Natural killer cell (primary cell): ENCODE measurements around the gene PWWP2B. TPM values are rescaled to one million over a fixed set of nuclear protein-coding genes. Genes with fewer than 3 reads are reported as not detected.

Experiments
- ATAC-seq, 3 donors: fragments of 150-1000 bp in 2 of 3; fragments of 200-7000 bp in 1 of 3; cut with Tn5 transposase; 1 replicate in 1 of 3; 2 replicates in 2 of 3; pipeline ENCODE4 v1.10.0; 2021; ENCODE audit warnings: mild to moderate bottlenecking in 2 of 3, moderate library complexity in 2 of 3
- DNase-seq, 2 donors: peaks; one replicate each; pipeline versions ENCODE4 v3.0.0 to v3.0.0-alpha.2; 2013 to 2021; ENCODE audit warnings: mixed read lengths in 1 of 2
- H3K27ac ChIP-seq: one replicate; pipeline ENCODE4 v1.5.1; 2013; ENCODE audit warnings: mild to moderate bottlenecking, low read length
- H3K27me3 ChIP-seq: one replicate; pipeline ENCODE4 v1.6.1; 2013; ENCODE audit warnings: low read length; ENCODE audit not compliant: control insufficient read depth, insufficient read depth
- H3K36me3 ChIP-seq: one replicate; pipeline ENCODE4 v1.6.1; 2013; ENCODE audit warnings: low read length; ENCODE audit not compliant: control insufficient read depth, insufficient read depth
- H3K4me1 ChIP-seq: one replicate; pipeline ENCODE4 v1.6.1; 2013; ENCODE audit warnings: low read length; ENCODE audit not compliant: control insufficient read depth, insufficient read depth
- H3K4me3 ChIP-seq: one replicate; pipeline ENCODE4 v1.5.1; 2013; ENCODE audit warnings: low read length
- H3K9me3 ChIP-seq: one replicate; pipeline ENCODE4 v1.6.1; 2013; ENCODE audit warnings: low read length; ENCODE audit not compliant: control insufficient read depth, insufficient read depth
- H3K27ac Mint-ChIP-seq, 2 donors: one replicate each; pipeline ENCODE4 v1.8.0; 2022; ENCODE audit warnings: mild to moderate bottlenecking in 2 of 2, mixed read lengths in 2 of 2, moderate library complexity in 1 of 2
- H3K27me3 Mint-ChIP-seq, 2 donors: one replicate each; pipeline ENCODE4 v1.8.0; 2022; ENCODE audit warnings: low read depth in 2 of 2, mixed read lengths in 2 of 2
- H3K36me3 Mint-ChIP-seq: one replicate; pipeline ENCODE4 v1.8.0; 2022; ENCODE audit warnings: mixed read lengths
- H3K4me1 Mint-ChIP-seq, 2 donors: one replicate each; pipeline ENCODE4 v1.8.0; 2022; ENCODE audit warnings: mixed read lengths in 2 of 2
- H3K4me3 Mint-ChIP-seq: one replicate; pipeline ENCODE4 v1.8.0; 2022; ENCODE audit warnings: mild to moderate bottlenecking, moderate library complexity, mixed read lengths
- H3K9me3 Mint-ChIP-seq, 2 donors: one replicate each; pipeline ENCODE4 v1.8.0; 2022; ENCODE audit warnings: mixed read lengths in 2 of 2
- WGBS: methylation state at CpG from one replicate; pipeline ENCODE4 v1.1.7; 2013; ENCODE audit warnings: missing lambda C conversion rate; ENCODE audit not compliant: insufficient coverage; 5-methylcytosine and 5-hydroxymethylcytosine counted together
- intact Hi-C: fragments of 100-400 bp; cut with micrococcal nuclease; formaldehyde crosslinking; loops from one replicate; pipeline ENCODE4 v1.14.2; 2022
- total RNA-seq, 4 donors: library from RNA; stranded (reverse); fragments of 120-200 nt in 1 of 4; gene quantifications; one replicate each; pipeline versions ENCODE4 v1.2.3 to v1.2.4, GENCODE V29; 2013 to 2022
- TF ChIP-seq, protein P1 (sequence below): fragments of 200-600 bp; IDR thresholded peaks from one replicate; pipeline ENCODE4 v1.8.0; 2022; ENCODE audit warnings: antibody characterized with exemption

The PWWP2B gene
- total RNA-seq, 3 donors from 2014 or later (not counting 1 experiment from before 2014, with no cell fraction given) = 23.7 to 29.5 (median 24.4) TPM

DNA sequence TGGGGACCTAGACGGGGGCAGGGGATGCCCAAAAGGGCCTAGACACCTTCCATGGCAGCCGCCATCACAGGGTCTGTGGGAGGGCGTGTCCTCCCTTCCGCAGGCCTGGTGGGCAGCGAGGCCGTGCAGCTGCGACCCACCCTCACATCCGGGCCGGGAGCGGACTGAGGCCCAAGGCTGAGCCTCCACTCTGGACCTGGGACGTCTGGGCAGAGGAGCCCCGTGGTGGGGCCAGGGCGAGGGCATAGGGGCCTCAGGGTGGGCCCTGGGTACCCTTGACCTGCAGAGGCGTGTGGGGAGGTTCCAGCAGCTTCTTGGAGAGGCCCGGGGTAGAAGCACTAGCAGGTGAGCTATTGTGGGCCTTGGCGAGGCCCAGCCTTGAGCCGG lies 49.2 kb downstream of the PWWP2B start:
- H3K27me3 Mint-ChIP-seq = no peaks in the 10 kb centered on the region
- peaks cover 69% of the 10 kb centered on the region for H3K4me1 ChIP-seq
- DNase-seq (no peak), ATAC-seq (no peak)
- peaks cover 17 to 60% of the 10 kb centered on the region in 2 donors for H3K4me1 Mint-ChIP-seq
- 89% methylated on average over 17 of the region's 17 CpGs for WGBS
- H3K9me3 Mint-ChIP-seq = no peaks in the 10 kb centered on the region
- H3K36me3 ChIP-seq = no peaks in the 10 kb centered on the region
- no peaks in the 10 kb centered on the region for H3K9me3 ChIP-seq
- TF ChIP-seq, protein P1, sequence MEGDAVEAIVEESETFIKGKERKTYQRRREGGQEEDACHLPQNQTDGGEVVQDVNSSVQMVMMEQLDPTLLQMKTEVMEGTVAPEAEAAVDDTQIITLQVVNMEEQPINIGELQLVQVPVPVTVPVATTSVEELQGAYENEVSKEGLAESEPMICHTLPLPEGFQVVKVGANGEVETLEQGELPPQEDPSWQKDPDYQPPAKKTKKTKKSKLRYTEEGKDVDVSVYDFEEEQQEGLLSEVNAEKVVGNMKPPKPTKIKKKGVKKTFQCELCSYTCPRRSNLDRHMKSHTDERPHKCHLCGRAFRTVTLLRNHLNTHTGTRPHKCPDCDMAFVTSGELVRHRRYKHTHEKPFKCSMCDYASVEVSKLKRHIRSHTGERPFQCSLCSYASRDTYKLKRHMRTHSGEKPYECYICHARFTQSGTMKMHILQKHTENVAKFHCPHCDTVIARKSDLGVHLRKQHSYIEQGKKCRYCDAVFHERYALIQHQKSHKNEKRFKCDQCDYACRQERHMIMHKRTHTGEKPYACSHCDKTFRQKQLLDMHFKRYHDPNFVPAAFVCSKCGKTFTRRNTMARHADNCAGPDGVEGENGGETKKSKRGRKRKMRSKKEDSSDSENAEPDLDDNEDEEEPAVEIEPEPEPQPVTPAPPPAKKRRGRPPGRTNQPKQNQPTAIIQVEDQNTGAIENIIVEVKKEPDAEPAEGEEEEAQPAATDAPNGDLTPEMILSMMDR = no peak
- peak overlapping the region; percentile 100 for H3K27ac ChIP-seq
- no peak overlapping the region for H3K4me3 ChIP-seq
- H3K27me3 ChIP-seq = no peaks in the 10 kb centered on the region
- peak overlapping the region; percentile 82 for H3K4me3 Mint-ChIP-seq
- peak overlapping the region; percentile 94 to 97 for H3K27ac Mint-ChIP-seq
- H3K36me3 Mint-ChIP-seq = no peaks in the 10 kb centered on the region
- intact Hi-C loops = loop anchor here (2.0 to 5.0 kb wide), 2 partner anchors 25 to 91 kb away; partner anchors contain the start of gene INPP5A

DNA sequence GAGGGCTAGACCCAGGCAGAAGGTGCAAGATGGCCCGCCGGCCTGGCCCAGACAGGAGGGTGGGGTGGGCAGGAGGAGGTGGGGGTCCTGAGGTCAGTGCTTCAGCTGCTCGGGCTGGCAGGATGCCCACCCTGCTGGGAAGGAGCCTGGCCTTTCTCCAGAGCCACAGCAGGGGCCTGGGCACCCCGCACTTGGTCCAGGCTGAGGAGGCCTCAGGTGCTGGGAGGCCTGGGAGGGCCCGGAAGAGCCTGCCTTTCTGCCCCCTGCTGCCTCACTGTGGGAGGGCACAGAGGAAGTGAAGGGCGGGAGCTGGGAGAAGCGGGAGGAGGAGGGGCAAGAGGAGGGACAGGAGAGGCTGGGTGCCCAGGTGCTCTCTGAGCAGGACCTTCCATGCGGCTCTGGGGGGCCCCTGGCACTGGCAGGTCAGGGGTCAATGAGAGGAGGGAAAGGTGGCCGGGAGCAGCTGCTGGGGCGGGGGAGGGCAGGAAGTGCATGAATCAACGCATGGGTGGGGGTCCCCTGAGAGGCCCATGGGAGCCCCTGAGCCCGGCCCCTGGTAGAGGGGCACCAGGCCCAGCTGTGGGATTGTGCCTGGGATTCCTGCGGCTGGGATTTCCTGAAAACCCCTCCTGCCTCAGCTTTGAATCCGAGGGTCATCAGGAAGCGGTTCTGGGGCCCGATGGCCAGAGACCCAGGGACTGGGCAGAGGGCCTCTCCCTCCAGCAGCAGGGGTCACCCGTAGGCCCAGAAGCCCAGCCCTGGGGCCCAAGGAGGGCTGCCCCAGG lies 49.9 kb downstream of the PWWP2B start:
- H3K36me3 Mint-ChIP-seq = no peaks in the 10 kb centered on the region
- peaks cover 14 to 64% of the 10 kb centered on the region in 2 donors for H3K4me1 Mint-ChIP-seq
- Histone ChIP-seq H3K27me3 (no peaks in the 10 kb centered on the region), H3K9me3 (no peaks in the 10 kb centered on the region), H3K36me3 (no peaks in the 10 kb centered on the region), H3K4me1 (peaks cover 75% of the 10 kb centered on the region), H3K4me3 (peak overlapping the region; percentile 12), H3K27ac (peak overlapping the region; percentile 100)
- TF ChIP-seq, protein P1 = peak; percentile 41
- H3K27me3 Mint-ChIP-seq = no peaks in the 10 kb centered on the region
- no peaks in the 10 kb centered on the region for H3K9me3 Mint-ChIP-seq
- DNase-seq (peak; percentile 48 to 86), ATAC-seq (peak; percentile 11 to 36 (median 11))
- 14% methylated on average over 17 of the region's 17 CpGs for WGBS
- H3K27ac Mint-ChIP-seq = peak overlapping the region; percentile 94 to 97
- H3K4me3 Mint-ChIP-seq = peak overlapping the region; percentile 83
- intact Hi-C loops = loop anchor here (1.0 to 5.0 kb wide), 4 partner anchors 26 to 112 kb away; partner anchors contain the start of gene INPP5A

DNA sequence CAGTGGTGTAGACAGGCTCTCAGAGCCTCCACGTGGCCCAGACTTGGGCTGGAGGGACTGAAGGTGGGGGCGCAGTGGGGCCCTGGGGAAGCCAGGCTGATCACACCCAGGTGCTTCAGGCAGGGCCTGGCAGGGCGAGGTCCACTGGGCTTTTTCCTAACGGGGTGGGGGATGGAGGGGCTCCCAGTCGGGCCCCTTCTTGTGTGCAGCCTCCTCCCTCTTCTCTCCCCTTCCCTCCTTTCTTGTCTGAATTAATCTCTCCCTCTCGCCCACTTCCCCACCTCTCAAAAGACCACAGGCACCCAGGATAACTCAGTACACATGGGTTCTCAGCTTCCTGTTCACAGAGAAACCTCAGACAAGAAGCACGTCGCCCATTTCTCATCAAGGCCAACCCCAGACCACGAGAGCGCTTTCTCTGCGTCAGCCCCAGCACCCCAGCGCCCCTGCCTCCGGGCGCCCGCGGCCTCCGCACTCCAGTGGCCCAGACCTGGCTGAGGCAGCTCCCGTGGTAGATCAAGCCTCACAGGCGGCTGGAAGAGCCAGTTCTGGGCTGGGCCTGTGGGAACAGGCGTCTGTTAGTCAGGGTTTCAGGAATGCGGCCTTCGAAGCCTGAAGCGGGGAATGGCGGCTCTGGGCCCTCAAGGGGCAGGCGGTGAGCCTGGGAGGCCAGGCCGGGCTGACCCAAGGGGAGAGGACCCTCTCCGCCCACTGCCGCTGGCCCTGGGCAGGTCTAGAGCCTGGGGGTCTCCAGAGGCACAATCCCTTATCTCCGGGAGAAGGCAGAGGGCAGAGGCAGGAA lies 50.6 kb downstream of the PWWP2B start:
- intact Hi-C loops = loop anchor here (1.0 to 5.0 kb wide), 4 partner anchors 27 to 112 kb away; partner anchors contain the start of gene INPP5A
- no peaks in the 10 kb centered on the region for H3K36me3 ChIP-seq
- peak; percentile 60 to 79 (median 76) for ATAC-seq
- peak overlapping the region; percentile 100 for H3K27ac ChIP-seq
- Mint-ChIP-seq H3K9me3 (no peaks in the 10 kb centered on the region), H3K36me3 (no peaks in the 10 kb centered on the region), H3K27ac (peak overlapping the region; percentile 94 to 97), H3K4me1 (peaks cover 10 to 63% of the 10 kb centered on the region in 2 donors), H3K4me3 (peak overlapping the region; percentile 83), H3K27me3 (no peaks in the 10 kb centered on the region)
- H3K4me3 ChIP-seq = peak overlapping the region; percentile 12
- H3K27me3 ChIP-seq = no peaks in the 10 kb centered on the region
- H3K4me1 ChIP-seq = peaks cover 81% of the 10 kb centered on the region
- TF ChIP-seq, protein P1 = no peak
- DNase-seq = peak; percentile 84 to 93
- no peaks in the 10 kb centered on the region for H3K9me3 ChIP-seq
- 27% methylated on average over 29 of the region's 29 CpGs for WGBS
